Gastroesophageal sphincter (tissue), 3 donors: ENCODE measurements around the gene MOB3B.

ENCODE experiments used
- POLR2A ChIP-seq, 2 donors: fragments of 450-650 bp; IDR thresholded peaks; one replicate each; pipeline ENCODE4 v1.6.1; 2017; ENCODE audit warnings: antibody characterized with exemption in 2 of 2, mild to moderate bottlenecking in 2 of 2, moderate library complexity in 1 of 2
- POLR2AphosphoS5 ChIP-seq: sonication (generic); formaldehyde crosslinking; IDR thresholded peaks from one replicate; pipeline ENCODE4 v1.6.1; 2017; ENCODE audit warnings: antibody characterized with exemption
- TF ChIP-seq, protein P1 (sequence below), 4 experiments: fragments of 200-600 bp in 2 of 4; fragments of 450-650 bp in 2 of 4; sonication (generic) in 1 of 4; IDR thresholded peaks; one replicate each; pipeline ENCODE4 v1.5.1; 2017 to 2019; ENCODE audit warnings: antibody characterized with exemption in 4 of 4, mild to moderate bottlenecking in 2 of 4, moderate library complexity in 2 of 4

DNA sequence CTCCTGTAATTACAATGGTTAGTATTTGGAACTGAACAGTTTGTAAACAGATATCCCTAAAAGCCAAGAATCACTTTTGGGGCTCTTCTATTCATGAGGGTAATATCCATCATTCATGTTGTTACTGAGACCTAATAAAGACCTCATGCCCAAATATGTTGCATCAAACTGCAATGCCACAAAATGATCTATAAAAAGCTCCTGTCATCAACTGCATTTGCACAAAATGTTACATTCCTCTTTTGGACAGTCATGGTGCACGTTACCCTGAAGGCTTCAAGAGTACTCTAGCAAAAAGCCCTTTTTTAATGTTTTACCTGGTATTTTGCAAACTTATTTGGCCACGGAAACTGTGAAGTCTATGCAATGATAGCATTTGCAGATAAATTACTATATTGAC is 218.4 kb downstream of the MOB3B start:
- TF ChIP-seq, protein P1, sequence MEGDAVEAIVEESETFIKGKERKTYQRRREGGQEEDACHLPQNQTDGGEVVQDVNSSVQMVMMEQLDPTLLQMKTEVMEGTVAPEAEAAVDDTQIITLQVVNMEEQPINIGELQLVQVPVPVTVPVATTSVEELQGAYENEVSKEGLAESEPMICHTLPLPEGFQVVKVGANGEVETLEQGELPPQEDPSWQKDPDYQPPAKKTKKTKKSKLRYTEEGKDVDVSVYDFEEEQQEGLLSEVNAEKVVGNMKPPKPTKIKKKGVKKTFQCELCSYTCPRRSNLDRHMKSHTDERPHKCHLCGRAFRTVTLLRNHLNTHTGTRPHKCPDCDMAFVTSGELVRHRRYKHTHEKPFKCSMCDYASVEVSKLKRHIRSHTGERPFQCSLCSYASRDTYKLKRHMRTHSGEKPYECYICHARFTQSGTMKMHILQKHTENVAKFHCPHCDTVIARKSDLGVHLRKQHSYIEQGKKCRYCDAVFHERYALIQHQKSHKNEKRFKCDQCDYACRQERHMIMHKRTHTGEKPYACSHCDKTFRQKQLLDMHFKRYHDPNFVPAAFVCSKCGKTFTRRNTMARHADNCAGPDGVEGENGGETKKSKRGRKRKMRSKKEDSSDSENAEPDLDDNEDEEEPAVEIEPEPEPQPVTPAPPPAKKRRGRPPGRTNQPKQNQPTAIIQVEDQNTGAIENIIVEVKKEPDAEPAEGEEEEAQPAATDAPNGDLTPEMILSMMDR (IDR thresholded peaks at IDR 0.05): no peak
- TF ChIP-seq POLR2AphosphoS5: no peak
- no peak for TF ChIP-seq POLR2A (IDR thresholded peaks at IDR 0.05)
